ENCODE measurements around the gene FAM13A. TPM values are rescaled to one million over a fixed set of nuclear protein-coding genes. Genes with fewer than 3 reads are reported as not detected.

The FAM13A gene
- total and polyA plus RNA-seq, 2 of the 8 experiments (the other 6 are each of a cell fraction or from before 2014, with no cell fraction given) = 7.1 to 16.5 TPM

DNA sequence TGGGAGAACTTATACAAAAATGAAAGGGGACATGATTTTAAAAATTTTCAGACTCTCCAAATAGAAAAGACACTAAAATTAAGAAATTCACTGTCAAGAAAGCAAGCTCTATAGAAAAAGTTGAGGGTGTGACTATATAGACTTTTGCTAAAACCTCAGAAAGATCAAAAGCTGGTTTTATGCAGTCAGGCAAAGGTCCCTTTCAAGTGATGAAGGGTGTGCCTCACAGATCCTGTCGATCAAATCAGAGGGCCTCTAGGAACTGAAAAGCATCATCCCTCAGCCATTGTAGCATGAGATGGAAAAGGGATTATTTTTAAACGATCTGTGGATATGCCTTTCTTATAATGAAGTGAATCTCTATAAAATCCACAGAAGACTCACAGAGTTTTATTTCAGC, 116.5 kb downstream of the FAM13A start (continued):
- TF ChIP-seq, protein P1, sequence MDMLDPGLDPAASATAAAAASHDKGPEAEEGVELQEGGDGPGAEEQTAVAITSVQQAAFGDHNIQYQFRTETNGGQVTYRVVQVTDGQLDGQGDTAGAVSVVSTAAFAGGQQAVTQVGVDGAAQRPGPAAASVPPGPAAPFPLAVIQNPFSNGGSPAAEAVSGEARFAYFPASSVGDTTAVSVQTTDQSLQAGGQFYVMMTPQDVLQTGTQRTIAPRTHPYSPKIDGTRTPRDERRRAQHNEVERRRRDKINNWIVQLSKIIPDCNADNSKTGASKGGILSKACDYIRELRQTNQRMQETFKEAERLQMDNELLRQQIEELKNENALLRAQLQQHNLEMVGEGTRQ (IDR thresholded peaks at IDR 0.05; ENCODE audit: low read length) = no peak
- no peak for TF ChIP-seq RFX5 (IDR thresholded peaks at IDR 0.05; ENCODE audit: borderline replicate concordance, low read depth, low read length)
- no peak for TF ChIP-seq YY1 (IDR thresholded peaks at IDR 0.05; ENCODE audit: low read depth, low read length)
- no peak for TF ChIP-seq TBP (IDR thresholded peaks at IDR 0.05; ENCODE audit: low read depth, low read length)
- TF ChIP-seq CREB1 (IDR thresholded peaks at IDR 0.05) = no peak
- TF ChIP-seq SP1 (IDR thresholded peaks at IDR 0.05; ENCODE audit: low read depth, low read length) = no peak
- TF ChIP-seq PHF8 (conservative IDR thresholded peaks at IDR 0.05; ENCODE audit: low read depth, low read length) = no peak
- no peak for TF ChIP-seq NRF1 (IDR thresholded peaks at IDR 0.05; ENCODE audit: low read depth, low read length)
- TF ChIP-seq RNF2 (IDR thresholded peaks at IDR 0.05; ENCODE audit: borderline replicate concordance, low read depth, low read length, missing control alignments, poor library complexity, severe bottlenecking) = no peak

Data from H1 (cell line).